Activated naive CD4-positive, alpha-beta T cell (primary cell): ENCODE measurements around the gene CTDP1.
"Not testable (repeated sequence)": the region's sequence is repeated elsewhere in the genome, so short reads cannot be mapped to it uniquely, and the experiment has no call there.

Experiments used
- DNase-seq, 4 experiments: peaks; one replicate each; lab custom pipeline; 2025; lab: John Stamatoyannopoulos, UW

CTDP1 gene

DNA sequence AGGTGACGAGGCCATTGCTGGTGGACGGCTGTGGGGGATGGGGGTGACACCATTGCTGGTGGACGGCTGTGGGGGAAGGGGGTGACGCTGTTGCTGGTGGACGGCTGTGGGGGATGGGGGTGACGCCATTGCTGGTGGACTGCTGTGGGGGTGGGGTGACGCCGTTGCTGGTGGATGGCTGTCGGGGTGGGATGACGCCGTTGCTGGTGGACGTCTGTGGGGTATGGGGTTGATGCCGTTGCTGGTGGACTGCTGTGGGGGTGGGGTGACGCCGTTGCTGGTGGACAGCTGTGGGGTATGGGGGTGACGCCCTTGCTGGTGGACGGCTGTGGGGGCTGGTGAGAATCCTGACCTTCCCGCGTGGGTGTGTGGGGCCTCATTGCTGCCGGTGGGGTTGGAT, 47.1 kb downstream of the CTDP1 start:
- DNase-seq, result no peak

GRCh38 chr18:79727211-79727610, 47.6 kb downstream of the CTDP1 start:
- no peak for DNase-seq

GRCh38 chr18:79728931-79729586, 49.5 kb downstream of the CTDP1 start:
- no peak for DNase-seq

- DNase-seq, result no peak
These were observed 50.0 kb downstream of the CTDP1 start for GRCh38 chr18:79729611-79730010.

DNA sequence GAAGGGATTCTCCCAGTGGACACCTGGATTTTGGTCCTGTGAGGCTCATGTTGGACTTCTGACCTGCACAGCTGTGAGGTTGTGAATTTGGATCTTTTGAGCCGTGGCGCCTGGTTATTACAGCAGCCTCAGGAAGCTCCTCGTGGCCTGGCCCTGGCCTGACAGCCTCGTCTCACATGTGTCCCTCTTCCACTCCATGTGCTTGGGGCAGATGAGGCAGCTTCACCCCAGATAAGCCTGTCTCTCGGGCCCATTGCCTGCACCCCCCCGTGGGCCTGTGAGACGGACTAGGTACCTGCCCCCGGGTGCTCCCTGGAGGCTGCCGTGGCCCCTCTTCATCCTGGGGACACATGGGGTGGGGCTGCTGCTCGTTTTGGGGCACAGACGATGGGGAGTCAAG, 51.2 kb downstream of the CTDP1 start:
- DNase-seq, result no peak

DNA sequence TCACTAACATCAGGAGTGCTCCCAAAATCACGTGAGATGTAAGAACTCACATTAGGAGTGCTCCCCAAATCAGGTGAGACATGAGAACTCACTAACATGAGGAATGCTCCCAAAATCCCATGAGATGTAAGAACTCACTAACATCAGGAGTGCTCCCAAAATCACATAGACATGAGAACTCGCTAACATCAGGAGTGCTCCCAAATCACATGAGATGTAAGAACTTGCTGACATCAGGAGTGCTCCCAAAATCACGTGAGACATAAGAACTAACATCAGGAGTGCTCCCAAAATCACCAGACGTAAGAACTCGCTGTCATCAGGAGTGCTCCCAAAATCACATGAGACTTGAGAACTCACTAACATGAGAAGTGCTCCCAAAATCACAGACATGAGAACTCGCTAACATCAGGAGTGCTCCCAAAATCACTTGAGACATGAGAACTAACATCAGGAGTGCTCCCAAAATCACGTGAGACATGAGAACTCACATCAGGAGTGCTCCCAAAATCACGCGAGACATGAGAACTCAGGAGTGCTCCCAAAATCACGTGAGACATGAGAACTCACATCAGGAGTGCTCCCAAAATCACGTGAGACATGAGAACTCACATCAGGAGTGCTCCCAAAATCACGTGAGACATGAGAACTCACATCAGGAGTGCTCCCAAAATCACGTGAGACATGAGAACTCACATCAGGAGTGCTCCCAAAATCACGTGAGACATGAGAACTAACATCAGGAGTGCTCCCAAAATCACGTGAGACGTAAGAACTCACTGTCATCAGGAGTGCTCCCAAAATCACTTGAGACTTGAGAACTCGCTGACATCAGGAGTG, 52.5 kb downstream of the CTDP1 start:
- DNase-seq, result not testable (repeated sequence)

DNA sequence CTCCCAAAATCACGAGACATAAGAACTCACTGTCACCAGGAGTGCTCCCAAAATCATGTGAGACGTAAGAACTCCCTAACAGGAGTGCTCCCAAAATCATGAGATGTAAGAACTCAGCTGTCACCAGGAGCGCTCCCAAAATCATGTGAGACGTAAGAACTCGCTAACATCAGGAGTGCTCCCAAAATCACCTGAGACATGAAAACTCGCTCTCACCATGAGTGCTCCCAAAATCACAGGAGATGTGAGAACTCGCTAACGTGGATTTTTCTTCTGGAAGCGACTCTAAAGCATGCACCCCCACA, 53.1 kb downstream of the CTDP1 start:
- DNase-seq, result no peak

- no peak for DNase-seq
These were observed 53.6 kb downstream of the CTDP1 start for GRCh38 chr18:79733135-79733701.

DNA sequence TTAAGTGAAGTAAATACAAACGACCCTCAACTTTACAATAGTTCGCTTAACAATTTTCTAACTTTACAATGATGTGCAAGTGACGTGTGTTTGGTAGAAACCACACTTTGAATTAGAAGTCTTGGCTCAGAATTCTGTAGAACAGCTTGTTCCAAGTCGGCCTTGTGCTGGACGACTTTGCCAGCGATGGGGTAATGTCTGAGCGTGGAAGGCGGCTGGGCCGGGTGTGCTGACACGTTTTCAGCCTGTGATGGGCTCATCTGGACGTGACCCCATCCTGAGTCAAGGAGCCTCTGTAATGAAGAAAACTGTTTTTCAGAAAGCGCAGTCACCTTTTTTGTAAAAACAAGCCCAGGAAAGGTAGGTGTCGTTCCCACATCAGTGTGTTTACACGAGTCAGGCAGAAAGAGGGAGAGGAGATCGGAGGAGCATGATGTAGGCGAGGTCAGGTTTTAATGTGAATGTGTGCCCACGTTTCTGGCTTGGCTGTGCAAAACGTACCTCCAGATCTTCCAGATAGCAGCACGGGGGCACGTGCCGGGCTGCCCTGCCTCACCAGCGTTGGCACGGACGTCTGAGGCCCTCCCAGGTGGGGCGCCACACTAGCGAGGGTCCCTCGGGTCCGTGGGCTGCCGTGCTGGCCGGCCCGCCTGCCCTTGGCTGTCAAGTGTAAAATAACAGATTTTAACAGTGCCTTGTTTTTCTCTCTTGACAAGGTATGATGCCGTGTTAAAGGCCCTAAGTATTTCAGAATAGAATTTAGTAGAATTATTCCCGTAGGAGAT, 54.6 kb downstream of the CTDP1 start:
- no peak for DNase-seq

DNA sequence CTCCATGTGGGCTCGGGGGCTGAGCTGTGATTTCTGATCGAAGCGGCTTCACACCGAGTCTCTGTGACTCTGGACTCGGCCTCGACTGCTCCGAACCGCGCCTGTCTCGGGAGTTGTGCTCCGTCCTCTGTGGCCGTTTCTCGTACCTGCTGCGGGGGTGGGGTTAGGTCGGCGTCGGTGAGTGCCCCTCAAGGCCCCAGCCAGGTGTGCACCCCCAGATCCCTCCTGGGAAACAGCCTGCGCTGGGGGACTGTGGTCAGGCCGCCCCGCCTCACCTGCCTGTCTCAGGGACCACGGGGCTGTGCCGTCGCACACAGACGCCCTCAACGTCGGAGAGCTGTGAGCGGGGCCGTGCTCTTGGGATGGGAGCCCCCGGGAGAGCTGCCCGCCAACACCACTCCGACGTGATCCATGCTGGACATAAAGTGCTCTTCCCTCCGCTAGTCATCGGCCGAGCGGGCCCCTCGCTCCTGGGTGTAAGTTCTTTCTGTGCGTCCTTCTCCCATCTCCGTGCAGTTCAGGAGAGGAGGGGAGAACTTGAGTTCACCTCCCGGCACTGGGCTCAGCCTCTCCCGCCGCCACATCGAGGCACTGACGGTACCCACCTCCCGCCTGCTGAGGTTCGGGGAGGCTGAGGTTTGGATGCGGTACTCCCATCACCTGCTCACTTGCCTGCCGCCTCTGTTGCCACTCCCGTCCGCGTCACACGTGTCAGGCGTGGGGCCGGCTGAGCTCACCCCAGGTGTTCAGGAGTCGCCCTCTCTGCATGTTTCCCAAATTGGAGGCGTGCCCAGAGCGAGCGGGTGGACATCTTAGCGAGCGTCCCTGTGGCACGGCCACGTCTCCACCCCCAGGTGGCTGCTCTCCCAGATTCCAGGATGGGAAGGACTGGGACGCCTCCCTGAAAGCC, 55.7 kb downstream of the CTDP1 start:
- no peak for DNase-seq

DNA sequence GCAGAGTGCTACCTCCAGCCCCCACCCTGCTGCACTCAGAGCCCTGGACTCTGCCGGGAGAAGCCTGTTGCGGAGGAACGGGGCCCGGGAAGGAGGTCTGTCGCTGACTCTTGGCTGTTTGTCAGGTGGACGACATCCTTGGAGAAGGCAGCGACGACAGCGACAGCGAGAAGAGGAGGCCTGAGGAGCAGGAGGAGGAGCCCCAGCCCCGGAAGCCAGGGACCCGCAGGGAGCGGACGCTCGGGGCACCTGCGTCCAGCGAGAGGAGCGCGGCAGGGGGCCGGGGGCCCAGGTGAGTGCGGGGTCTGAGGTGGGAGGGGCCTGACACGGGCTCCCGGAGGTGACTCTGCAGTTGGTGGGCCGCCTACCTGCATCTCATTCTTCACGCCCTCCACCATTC, 56.6 kb downstream of the CTDP1 start:
- DNase-seq, result no peak

DNA sequence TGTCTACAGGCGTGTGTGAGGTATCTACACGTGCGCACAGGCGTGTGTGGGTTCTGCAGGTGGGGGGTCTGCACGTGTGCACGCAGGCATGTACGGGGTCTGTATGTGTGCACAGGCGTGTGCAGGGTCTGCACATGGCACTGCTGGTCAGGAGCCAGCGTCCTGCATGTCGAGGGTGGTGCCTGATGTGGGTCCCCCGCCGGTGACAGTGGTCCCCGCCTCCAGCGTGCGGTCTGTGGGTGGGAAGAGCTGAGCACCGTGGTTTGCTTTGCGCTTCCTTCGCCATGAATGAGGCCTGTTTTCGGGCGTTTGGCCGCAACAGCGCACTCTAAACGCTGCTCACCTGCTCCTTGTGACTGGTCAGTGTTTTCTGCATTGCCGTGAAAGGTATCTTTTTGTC, 57.2 kb downstream of the CTDP1 start:
- no peak for DNase-seq

DNA sequence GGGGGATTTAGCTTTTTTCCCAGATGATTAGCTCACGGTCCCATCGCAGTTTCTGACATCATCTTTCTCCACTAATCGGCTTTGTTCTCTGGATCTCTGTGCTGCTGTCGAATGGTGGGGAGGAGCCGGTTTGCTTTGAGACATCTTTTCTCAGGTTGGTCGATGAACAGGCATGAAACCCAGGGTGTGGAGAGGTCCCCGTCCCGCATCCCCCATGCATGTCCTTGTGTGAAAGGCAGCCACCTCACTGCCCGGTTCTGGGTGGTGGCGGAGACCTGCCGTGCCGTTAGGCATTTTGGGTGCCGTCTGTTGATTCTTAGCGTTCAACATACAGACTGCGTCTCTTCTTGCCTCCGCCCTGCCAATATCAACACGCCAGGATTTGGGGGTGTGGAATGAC, 57.8 kb downstream of the CTDP1 start:
- no peak for DNase-seq

DNA sequence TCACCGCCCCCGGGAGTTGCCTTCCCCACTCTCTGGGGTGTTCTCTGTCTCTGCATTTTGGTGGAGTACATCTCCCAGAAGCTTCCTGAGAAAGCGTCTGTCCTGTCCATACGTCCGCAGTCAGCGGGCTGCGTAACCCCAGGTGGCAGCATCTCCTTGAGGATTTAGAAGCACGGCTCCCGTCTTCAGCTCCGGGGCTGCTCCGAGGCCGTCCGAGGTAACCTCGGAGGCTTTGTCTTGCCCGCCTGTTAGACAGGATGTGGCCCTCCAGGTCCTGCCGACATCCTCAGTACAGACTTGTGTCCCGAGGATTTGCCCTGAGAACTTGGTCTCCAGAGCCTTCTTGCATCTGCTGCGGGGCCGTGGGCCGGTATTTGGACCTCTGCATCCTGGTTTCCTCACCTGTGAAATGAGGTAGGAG, 58.4 kb downstream of the CTDP1 start:
- DNase-seq, result no peak

- no peak for DNase-seq
These were observed 59.2 kb downstream of the CTDP1 start for GRCh38 chr18:79738581-79739439.

GRCh38 chr18:79739440-79739778, 59.8 kb downstream of the CTDP1 start:
- DNase-seq, result no peak

DNA sequence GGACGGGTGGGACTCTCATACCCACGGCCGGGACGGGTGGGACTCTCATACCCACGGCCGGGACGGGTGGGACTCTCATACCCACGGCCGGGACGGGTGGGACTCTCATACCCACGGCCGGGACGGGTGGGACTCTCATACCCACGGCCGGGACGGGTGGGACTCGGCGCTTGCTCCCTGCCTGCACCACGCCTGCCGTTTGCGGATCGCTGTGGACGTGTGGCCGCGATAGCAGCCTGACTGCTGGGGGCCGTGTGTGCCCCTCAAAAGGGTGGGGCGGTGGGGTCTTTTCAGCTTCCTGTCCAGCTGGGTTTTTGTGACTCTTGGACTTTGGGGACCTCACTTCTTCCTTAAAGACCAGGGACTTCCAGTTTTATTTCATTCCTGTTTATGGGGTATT, 60.4 kb downstream of the CTDP1 start:
- DNase-seq, result not testable (repeated sequence)

- DNase-seq, result no peak
These were observed 61.1 kb downstream of the CTDP1 start for GRCh38 chr18:79740521-79741361.

DNA sequence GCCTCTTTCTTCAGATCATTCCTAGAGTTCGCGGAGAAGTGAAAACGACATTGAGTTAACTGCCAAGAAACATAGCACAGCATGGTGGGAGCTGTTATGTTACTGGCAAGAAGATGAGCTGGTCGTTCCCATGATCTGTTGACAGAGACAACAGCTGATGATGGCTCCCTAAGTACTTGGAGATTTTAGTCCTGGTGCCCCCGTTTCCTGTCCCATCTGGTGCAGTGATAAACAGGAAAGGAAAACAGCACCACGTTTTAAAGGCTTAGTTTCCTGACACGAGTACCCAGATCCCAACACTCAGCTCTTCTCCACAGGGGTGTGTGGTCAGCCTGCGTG, 61.7 kb downstream of the CTDP1 start:
- DNase-seq, result no peak

GRCh38 chr18:79742076-79742475, 62.5 kb downstream of the CTDP1 start:
- no peak for DNase-seq
